Liver (tissue), 3 donors: ENCODE results near the gene PLA2G5.

Experiments used
- ATF3 ChIP-seq: IDR thresholded peaks from 2 replicates; pipeline ENCODE4 v1.6.1; 2016; ENCODE audit warnings: antibody characterized with exemption
- CTCF ChIP-seq: fragments of 150-350 bp; IDR thresholded peaks from 2 replicates; pipeline ENCODE4 v1.5.1; 2017; ENCODE audit warnings: improper control_type of control experiment, low read depth, low read length; ENCODE audit not compliant: missing input control
- EGR1 ChIP-seq, 2 donors: IDR thresholded peaks; 2 replicates each; pipeline ENCODE4 v1.6.1; 2016 to 2018; ENCODE audit warnings: antibody characterized with exemption in 2 of 2, low read depth in 2 of 2
- GABPA ChIP-seq, 2 donors: IDR thresholded peaks in 1 of 2; conservative IDR thresholded peaks in 1 of 2; 2 replicates each; pipeline ENCODE4 v1.6.1; 2016; ENCODE audit warnings: antibody characterized with exemption in 2 of 2, mild to moderate bottlenecking in 1 of 2, moderate library complexity in 1 of 2
- JUND ChIP-seq, 2 donors: IDR thresholded peaks; 2 replicates each; pipeline ENCODE4 v1.6.1; 2016; ENCODE audit warnings: antibody characterized with exemption in 2 of 2
- MAX ChIP-seq: IDR thresholded peaks from 2 replicates; pipeline ENCODE4 v1.6.1; 2016; ENCODE audit warnings: antibody characterized with exemption
- REST ChIP-seq: IDR thresholded peaks from 2 replicates; pipeline ENCODE4 v1.6.1; 2016; ENCODE audit warnings: antibody characterized with exemption, mild to moderate bottlenecking
- SP1 ChIP-seq: IDR thresholded peaks from 2 replicates; pipeline ENCODE4 v1.6.1; 2018; ENCODE audit warnings: antibody characterized with exemption, mild to moderate bottlenecking
- TAF1 ChIP-seq: conservative IDR thresholded peaks from 2 replicates; pipeline ENCODE4 v1.6.1; 2016; ENCODE audit warnings: antibody characterized with exemption, mild to moderate bottlenecking
- ZBTB33 ChIP-seq: IDR thresholded peaks from 2 replicates; pipeline ENCODE4 v1.6.1; 2016; ENCODE audit warnings: antibody characterized with exemption
- donor health status: healthy.
- donor health status: healthy.

GRCh38 chr1:20080441-20081352 is 10.7 kb downstream of the PLA2G5 start:
- TF ChIP-seq MAX (no peak), CTCF (no peak), REST (no peak), ATF3 (no peak), SP1 (no peak), EGR1 (IDR thresholded peaks at IDR 0.05; ENCODE audit: low read depth in 2 of 2) (no peak), TAF1 (no peak), GABPA (IDR thresholded peaks at IDR 0.05 in 1 of 2, conservative IDR thresholded peaks at IDR 0.05 in 1 of 2) (no peak), ZBTB33 (no peak), JUND (IDR thresholded peaks at IDR 0.05) (no peak)
